Stimulated activated CD4-positive, alpha-beta T cell treated with anti-CD3 and anti-CD28 coated beads, Interleukin-4, amount 100 ng/mL, for 1 hour (primary cell): ENCODE data around the gene LARGE1.

Experiments
- DNase-seq: peaks from one replicate; pipeline ENCODE4 v3.0.0-alpha.2; 2020

The LARGE1 gene

DNA sequence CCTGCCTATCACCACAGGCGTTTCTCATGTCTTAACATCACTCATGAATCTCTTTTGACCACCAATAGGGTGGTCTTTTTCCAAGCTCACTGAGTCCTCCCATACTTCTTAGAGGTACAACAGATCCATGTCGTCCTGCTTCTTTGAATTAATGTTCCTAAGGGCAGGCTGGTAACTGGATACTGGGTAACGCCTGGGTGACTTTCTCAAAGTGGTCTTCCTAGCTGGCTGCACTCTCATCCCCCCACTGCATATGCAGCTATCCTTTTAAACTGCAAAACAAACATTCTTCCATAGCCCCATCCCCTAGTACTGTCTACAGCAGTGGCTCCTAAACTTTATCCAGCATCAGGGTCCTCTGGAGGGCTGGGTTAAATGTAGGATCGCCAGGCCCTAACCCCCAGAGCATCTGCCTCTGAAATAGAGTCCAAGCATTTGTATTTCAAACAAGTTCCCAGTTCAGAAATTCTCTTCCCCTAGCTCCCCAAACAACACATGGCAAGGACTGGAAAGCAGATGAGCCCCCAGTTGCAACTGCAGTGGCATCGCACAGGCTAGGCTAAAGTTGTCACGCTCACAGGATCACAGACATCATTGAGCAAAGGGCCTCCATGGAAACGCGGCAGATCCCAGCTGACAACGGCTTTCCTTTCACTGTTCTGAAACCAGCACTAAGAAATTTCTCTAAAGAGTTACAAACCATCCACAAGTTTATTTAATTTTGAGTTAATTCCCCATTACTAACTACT is 204.9 kb downstream of the LARGE1 start:
- no peak for DNase-seq

GRCh38 chr22:33710326-33710725 is 209.9 kb downstream of the LARGE1 start:
- no peak for DNase-seq

DNA sequence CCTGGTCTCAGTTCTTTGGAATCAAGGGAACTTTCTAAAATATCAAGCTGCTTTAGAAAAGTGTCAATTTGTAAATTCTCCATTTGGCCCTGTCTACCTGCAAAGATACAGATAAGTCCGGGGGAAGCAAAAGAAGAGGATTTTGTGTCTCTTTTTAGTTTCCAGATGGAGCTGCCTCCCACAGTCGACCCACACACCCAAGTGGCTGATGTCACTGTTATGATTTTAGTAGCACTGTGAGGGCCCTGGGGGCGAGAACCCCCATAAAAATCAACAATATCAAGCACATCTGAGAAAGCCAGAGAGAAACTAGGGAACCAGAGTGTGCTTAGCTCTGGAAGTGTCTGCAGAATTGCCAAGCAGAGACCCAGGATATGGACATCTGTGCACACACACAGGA is 212.7 kb downstream of the LARGE1 start:
- DNase-seq = no peak

DNA sequence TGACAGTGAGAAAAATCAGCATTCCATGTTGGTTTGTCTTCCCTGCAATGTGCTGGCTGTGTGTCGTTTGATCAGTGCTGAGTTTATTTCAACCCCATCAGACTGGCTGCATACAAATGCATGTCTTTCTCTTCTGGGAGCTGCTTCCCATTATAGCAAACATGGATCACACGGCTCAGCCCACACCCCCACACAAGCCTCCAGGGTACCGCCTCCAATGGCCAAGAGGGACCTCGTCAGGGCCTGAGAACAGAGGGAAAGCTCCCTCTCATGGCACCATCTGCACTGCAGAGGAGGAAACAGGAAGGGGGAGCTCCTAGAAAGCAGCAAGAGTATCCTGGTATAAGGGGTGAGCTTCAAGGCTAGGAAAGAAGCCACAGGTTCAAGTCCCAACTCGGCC is 214.2 kb downstream of the LARGE1 start:
- no peak for DNase-seq

GRCh38 chr22:33699176-33699575 is 221.1 kb downstream of the LARGE1 start:
- DNase-seq = no peak

GRCh38 chr22:33697640-33698039 is 222.6 kb downstream of the LARGE1 start:
- DNase-seq = no peak

DNA sequence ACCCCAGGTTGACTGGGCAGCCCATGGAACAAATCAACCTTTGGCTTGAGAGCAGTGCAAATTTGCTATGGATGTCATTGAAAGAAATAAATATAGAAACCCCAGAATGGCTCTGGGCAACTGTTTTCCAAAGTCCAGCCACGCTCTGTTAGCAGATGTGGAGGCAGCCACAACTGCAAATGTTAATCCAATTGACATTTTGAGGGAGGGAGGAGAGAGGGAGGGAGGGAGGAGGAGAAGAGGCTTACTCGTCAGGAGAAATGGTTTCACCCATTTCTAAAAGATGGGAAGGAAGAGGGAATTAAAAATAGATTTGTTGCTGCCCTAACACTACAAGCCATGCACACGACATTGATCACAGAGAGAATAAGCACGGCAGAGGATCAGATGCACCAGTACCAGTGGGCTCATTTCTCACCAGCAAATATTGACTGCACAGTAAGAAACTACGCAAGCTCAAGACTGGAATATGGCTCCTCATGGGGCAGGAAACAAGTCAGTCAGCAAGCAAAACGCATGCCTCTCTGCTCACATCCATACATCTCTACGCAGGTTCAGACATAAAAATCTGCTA is 229.1 kb downstream of the LARGE1 start:
- DNase-seq = no peak

GRCh38 chr22:33688903-33689302 is 231.4 kb downstream of the LARGE1 start:
- DNase-seq = no peak

GRCh38 chr22:33687464-33687863 is 232.8 kb downstream of the LARGE1 start:
- no peak for DNase-seq

DNA sequence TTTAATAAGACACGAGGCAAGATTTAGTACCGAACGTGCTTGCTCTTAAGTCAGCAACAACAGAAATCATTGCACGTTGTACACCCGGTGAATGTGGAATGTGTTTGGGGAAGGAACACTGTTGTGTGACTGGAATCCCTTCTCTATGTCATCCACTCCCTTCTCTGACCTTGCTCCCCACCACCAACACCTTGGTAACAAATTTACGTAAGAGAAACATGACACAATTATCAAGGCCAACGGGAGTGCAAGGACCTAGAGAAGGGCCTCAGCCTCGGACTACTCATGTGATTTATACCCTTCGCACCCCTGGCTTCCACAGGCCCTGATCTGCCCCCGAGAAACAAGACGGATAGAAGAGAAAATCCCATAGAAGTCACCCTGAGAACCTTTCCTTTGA is 236.2 kb downstream of the LARGE1 start:
- DNase-seq = no peak

DNA sequence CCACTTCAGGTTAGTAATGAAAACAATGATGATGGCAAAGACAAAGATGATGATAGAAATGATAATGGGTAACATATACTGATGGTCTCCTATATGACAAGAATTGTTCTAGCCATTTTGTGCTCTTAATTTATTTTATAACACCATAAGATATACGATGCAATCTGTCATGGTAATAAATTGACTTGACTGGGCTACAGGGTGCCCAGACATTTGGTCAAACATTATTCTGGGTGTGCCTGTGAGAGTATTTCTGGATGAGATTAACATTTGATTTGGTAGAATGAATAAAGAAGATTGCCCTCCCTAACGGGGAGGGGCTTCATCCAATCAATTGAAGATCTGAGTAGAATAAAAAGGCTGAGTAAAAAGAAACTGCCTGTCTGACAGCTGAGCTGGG is 237.3 kb downstream of the LARGE1 start:
- DNase-seq = no peak

DNA sequence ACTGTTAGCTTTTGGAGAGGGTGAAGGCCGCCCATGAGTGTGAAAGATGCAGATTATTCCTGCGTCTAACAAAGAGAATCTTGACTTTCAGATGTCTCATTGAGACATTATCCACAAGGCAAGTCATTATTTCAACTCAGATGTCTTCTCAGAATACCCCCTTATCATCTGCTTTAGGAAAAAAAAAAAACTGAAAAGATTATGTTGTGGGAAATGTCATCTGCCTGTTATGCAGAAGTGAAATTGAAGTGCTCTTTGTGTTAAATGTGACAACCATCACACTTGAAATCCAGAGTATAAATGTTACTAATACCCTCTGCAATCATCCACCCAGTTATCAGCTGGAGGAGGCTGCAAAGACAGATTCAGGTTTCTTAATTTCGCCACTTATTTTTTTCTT is 239.6 kb downstream of the LARGE1 start:
- DNase-seq = no peak

- no peak for DNase-seq
Observed at GRCh38 chr22:33678523-33678922, 241.8 kb downstream of the LARGE1 start.

DNA sequence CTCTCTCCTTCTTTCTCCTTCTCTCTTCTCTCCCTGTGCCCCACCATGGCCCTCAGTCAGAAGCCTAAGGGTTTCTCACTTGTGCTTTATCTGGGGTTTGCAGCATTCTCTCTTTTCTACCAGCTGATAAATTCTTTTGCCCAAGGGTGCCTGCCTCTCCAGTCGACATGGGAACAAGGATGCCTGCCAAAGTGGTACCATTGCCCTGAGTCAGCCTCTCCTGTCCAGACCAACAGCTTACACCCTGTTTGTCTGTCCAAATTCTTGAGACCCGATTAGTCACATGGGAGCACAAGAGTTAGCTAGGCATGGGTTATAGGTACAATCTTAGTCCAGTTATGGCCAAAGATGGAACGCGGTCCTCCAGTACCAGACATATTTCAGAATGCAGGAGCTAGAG is 242.7 kb downstream of the LARGE1 start:
- no peak for DNase-seq

GRCh38 chr22:33674357-33674756 is 245.9 kb downstream of the LARGE1 start:
- DNase-seq = no peak

DNA sequence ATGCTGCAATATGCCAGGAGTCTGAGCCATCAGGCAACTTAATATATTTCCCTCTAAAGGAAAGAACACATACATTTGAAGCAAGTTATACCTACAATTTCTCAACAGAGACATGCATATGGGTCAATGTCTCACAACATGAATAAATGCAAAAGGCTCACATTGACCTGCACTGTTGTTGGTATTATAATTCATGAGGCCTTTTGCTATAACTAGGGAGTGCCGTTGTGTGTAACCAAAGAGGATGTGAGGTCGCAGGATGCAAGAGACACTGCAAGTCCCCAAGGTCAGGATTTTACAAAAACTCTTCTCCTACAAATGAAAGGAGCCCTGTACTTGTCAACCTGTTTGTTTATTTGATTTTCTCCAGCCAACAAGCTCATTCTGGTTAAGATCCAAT is 250.5 kb downstream of the LARGE1 start:
- no peak for DNase-seq

- DNase-seq = no peak
Observed at GRCh38 chr22:33666961-33667619, 253.2 kb downstream of the LARGE1 start.

DNA sequence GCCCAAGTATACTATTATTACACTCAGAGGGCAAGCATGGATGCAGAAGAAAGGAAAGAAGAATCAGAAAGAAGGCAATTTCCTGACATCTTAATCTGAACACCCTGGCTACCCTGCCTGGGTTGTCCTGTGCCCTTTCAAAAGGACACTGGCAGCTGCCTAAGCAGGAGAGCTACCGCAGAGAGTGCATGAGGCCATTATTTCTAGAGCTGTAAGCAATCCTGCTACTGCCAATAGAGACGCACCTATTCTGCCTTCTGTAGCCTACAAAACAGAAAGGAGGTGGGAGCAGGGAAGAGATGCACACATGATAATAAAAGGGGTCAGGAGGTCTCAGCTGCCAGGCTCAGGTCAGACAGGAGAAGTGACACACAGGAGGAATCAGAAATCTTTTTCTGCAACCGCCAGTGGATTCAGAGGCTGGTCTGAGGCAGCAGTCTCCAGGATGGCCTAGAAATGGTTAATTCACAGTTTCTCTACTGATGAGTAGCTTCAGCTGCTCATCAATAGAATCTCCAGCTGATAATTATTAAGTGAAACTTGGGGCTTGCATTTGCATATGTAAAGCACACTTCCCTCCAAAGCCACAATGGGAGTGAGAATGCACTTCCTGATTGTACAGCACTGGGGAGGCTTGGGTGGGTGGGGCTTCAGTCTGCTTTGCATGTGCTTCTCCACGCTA is 253.9 kb downstream of the LARGE1 start:
- DNase-seq = no peak

GRCh38 chr22:33659448-33659847 is 260.8 kb downstream of the LARGE1 start:
- no peak for DNase-seq

DNA sequence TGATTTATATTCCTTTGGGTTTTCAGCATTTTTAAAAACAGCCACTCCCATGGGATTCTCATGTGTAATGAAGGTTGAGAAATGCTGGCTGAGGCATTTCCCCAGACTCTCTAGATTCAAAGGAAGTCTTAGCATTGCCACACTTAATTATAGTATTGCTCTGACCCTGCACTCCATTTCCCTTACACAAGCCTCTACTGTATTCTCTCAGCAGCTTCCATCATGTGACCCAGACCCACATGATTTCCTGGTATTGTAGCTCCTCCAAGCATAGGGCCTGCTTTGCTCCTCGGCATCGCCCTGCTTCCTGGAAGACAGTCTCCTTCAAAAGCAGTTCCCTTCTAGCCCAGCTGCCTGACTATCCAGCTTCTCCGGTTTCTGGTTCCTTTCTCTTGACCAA is 261.5 kb downstream of the LARGE1 start:
- no peak for DNase-seq

DNA sequence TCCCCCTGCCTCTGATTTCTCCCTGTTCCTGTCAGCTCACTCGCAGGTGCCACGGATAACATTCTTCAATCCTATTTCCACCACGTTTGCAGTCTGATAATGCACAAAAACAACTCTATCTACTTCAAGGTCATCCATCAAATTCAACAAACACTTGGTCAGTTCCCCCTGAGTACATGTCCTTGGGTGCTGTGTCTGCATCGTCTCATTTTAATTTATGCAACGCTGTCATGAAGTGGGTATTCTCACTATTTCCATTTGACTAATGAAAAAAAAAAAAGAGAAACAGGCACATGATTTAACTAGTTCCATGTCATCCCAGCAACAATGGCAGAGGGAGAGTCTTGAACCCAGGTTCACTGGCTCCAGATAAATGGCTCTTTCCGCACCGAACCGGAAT is 262.6 kb downstream of the LARGE1 start:
- DNase-seq = no peak

DNA sequence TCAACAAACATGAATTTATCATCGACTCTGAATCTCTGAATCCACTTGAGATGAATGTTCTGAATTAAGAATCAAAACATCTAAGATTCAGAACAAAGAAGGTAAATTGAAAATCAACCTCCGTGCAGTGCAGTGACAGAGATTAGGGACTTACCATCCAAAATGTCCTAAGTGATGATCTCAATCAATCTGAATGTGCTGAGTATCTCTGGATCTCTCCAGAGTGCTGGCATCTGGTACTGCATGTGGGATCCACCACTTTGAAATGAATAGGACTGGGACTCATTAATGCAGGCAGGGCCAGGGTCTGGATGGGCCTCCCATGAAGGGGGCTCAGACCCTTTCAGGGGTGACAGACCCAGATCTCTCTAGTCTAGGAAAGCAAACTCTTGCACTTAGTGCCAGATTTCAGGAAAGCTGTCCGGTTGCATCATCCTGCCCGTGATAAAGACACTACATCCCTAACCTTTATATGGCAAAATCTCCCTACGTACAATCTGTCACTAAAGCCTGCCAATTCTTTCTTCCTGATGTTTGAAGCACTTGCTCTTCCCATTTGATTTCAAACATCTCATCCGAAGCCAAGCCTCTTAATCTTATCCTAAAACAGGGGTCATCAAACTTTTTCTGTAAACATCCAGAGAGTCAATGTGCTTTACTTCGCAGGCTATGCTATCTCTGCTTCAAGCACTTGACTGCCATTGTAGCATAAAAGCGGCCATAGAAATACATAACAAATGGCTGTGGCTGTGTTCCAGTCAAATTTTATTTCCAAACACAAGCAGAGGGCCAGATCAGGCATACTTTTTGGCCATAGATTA is 263.3 kb downstream of the LARGE1 start:
- no peak for DNase-seq
